GM19324 (cell line): ENCODE data around the gene PRR18.
A peak's percentile ranks its signal among the peaks of the same experiment; 100 is the strongest.

Experiments
- ATAC-seq: cut with Tn5 transposase; IDR thresholded peaks from one replicate; pipeline ENCODE4 v1.9.1; 2021; ENCODE audit warnings: mild to moderate bottlenecking, moderate library complexity; ENCODE audit not compliant: unreplicated experiment, low FRiP score

The PRR18 gene

GRCh38 chr6:166308769-166309589 lies 787 bp upstream of the PRR18 start:
- ATAC-seq: no peak

- ATAC-seq: peak; percentile 21
Measured at GRCh38 chr6:166307082-166308032, 835 bp downstream of the PRR18 start.

- no peak for ATAC-seq
Measured at GRCh38 chr6:166306378-166307081, 1.7 kb downstream of the PRR18 start.

GRCh38 chr6:166305562-166306117 lies 2.6 kb downstream of the PRR18 start:
- no peak for ATAC-seq

- no peak for ATAC-seq
Measured at GRCh38 chr6:166304106-166304505, 4.1 kb downstream of the PRR18 start.

GRCh38 chr6:166301611-166302529 lies 6.3 kb downstream of the PRR18 start:
- no peak for ATAC-seq

- no peak for ATAC-seq
Measured at GRCh38 chr6:166300357-166300987, 7.7 kb downstream of the PRR18 start.

GRCh38 chr6:166297606-166298005 lies 10.6 kb downstream of the PRR18 start:
- ATAC-seq: no peak

GRCh38 chr6:166296035-166296883 lies 11.9 kb downstream of the PRR18 start:
- no peak for ATAC-seq

GRCh38 chr6:166293731-166294584 lies 14.2 kb downstream of the PRR18 start:
- ATAC-seq: no peak

GRCh38 chr6:166289207-166290060 lies 18.8 kb downstream of the PRR18 start:
- no peak for ATAC-seq

- peak; percentile 84 for ATAC-seq
Measured at GRCh38 chr6:166286839-166287271, 21.3 kb downstream of the PRR18 start.

GRCh38 chr6:166285233-166285632 lies 23.0 kb downstream of the PRR18 start:
- ATAC-seq: no peak

- ATAC-seq: no peak
Measured at GRCh38 chr6:166284640-166285039, 23.6 kb downstream of the PRR18 start.

- no peak for ATAC-seq
Measured at GRCh38 chr6:166282394-166283032, 25.7 kb downstream of the PRR18 start.

- no peak for ATAC-seq
Measured at GRCh38 chr6:166281104-166281503, 27.1 kb downstream of the PRR18 start.
